Activated CD8-positive, alpha-beta memory T cell treated with anti-CD3 and anti-CD28 coated beads, Interleukin-2, amount 50 U/mL, for 4 hours (primary cell): ENCODE measurements around the gene ARL6IP4.

Source experiments
- DNase-seq: peaks from one replicate; pipeline ENCODE4 v3.0.0-alpha.2; 2020

ARL6IP4 gene

GRCh38 chr12:122979001-122979907 is 1.2 kb upstream of the ARL6IP4 start:
- DNase-seq: peak; percentile 14

DNA sequence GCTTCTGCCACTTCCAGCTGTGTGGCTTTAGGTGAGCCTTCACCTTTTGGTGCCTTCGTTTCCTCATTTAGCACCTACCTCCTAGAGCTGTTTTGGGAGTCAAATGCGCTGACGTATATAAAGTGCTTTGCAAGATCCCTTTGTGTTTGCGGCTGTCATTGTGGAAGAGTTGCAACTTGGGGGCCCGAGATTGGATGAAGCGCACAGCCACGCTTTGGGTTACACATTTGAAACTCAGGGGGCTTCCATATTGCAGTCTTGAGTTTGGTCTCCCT is 636 bp upstream of the ARL6IP4 start:
- no peak for DNase-seq

- no peak for DNase-seq
Observed at GRCh38 chr12:122981036-122981471, 573 bp downstream of the ARL6IP4 start.

DNA sequence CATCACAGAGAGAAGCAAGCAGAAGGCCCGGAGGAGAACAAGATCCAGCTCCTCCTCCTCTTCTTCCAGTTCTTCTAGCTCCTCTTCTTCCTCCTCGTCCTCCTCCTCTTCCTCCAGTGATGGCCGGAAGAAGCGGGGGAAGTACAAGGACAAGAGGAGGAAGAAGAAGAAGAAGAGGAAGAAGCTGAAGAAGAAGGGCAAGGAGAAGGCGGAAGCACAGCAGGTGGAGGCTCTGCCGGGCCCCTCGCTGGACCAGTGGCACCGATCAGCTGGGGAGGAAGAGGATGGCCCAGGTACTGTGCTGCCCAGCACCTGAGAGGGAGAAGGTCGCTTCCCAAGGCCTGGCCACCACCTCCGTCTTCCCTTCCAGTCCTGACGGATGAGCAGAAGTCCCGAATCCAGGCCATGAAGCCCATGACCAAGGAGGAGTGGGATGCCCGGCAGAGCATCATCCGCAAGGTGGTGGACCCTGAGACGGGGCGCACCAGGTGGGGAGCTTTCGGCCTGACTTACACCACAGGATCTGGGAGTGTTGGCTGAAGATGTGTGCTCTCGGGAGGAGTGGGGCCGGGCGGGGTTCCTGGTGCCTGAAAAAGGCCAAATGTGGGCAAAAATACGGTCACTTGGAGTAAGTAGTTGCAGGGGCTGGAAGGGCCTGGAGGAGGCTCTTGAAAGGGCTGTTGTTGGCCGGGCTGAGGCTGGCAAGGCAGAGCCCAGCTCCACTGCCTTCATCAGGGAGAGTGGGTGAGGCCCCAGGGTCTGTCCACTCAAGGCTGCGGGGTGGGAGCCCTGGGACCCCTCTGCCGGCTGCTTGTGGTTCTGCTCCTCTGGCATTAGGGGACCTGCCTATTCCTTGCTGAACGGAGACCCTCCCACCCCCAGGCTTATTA is 1.4 kb downstream of the ARL6IP4 start:
- peak; percentile 16 for DNase-seq

DNA sequence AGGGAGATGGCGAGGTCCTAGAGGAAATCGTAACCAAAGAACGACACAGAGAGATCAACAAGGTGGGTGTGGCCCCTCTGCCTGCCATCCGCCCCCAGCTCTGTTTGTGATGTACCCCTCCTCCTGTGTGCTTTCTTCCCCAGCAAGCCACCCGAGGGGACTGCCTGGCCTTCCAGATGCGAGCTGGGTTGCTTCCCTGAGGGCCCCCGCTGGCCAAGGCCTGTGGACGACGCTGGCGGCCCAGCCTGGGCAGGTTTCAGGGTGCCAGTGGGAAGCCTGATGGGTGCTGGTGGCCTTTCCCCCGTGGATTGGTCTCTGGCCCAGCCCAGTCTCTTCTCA is 2.0 kb downstream of the ARL6IP4 start:
- DNase-seq: peak; percentile 13

GRCh38 chr12:122982963-122983788 is 2.7 kb downstream of the ARL6IP4 start:
- peak; percentile 13 for DNase-seq

GRCh38 chr12:122983789-122984515 is 3.5 kb downstream of the ARL6IP4 start:
- DNase-seq: peak; percentile 14

GRCh38 chr12:122984612-122985337 is 4.3 kb downstream of the ARL6IP4 start:
- no peak for DNase-seq

- no peak for DNase-seq
Observed at GRCh38 chr12:122985338-122986257, 5.1 kb downstream of the ARL6IP4 start.

DNA sequence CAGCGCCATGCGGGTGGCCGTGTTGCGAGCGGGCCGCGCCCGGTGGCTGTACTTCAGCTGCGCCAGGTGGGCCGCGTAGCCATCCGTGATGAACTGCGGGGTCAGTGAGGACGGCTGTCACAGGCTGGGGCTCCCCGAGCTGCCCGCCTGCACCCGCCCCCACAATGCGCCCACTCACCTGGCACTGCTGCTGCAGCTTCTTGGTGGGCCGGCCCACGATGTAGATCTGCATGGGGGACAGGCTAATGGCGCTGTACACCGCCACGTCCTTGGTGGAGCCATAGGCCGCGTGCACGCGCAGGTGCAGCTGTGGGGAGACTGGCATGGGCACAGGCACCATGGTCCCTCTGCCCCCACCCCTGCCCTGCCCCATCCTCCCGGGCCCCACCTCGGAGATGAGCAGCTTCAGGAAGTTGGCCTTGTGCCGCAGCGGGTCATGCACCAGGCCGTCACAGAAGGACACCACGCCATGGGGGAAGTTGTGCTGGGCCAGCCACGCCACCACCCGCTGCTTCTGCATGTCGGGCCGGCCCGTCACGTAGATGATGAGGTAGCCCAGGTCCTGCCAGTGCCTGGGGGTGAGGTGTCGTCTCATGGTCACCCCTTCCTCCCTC is 5.9 kb downstream of the ARL6IP4 start:
- DNase-seq: no peak

DNA sequence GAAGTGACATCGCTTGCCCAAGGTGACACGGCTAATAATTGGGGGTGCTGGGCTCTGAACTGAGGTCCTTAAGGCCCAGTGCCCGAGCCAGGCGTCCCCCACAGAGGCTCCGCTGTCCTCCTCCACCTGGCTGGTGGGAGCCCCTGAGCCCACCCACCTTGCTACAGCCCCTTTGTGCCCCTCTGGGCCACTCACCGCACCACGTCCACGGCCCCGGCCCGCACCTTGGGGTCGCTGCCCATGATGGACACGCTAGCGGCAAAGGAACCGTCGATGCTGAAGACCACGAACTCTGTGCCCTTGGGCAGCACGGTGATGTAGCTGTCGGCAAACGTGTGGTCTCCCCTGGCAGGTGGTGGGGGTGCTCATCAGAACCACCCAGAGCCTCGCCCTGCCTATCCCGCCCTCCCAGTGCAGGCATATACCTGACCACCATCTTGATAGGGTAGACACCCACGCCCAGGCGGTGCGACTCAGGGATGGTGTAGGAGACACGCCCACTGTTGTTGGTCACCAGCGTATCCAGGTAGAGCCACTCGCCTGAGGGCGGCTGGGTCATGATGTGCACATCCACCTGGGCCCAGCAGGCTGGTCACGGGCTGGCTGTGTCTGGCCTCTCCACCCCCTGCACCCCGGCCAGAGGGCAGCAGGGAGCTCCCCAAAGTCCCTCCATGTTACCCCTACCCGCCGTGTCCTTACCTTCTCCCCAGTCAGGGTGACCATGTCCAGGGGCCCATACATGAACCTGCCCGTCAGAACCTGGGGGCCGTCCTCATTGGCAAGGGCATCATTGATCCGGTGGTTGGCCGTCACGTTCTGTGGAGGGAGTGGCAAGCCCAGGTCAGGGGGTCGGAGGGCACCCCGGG is 6.8 kb downstream of the ARL6IP4 start:
- DNase-seq: no peak

GRCh38 chr12:122988036-122988435 is 7.6 kb downstream of the ARL6IP4 start:
- no peak for DNase-seq

DNA sequence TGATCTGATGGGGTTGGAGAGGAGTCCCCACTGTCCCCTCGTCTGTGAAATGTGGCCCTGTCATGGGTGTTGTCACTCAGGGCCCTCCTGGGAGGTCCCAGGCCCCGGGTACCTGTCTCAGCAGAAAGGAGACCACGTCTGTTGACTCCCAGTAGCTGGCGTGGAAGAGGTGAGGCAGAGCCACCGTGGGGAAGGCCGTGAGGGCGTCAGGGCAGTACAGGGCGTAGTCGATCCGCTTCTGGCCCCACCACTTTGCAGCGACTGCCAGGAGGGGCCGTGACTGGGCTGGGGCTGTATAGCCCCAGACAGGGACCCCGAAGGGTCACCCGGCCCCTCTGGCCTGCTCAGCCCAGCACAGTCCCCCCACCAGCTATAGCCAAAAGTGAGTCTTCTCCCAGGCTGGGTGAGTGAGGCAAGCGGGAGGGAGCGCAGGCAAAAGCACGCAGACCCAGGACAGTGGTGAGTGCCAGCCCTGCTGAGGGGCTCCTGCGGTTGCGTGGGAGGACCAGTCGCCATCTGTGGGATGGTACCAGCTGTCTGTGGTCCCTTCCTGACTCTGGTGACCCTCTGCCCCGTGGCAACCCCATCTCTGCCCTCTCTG is 8.2 kb downstream of the ARL6IP4 start:
- DNase-seq: no peak

DNA sequence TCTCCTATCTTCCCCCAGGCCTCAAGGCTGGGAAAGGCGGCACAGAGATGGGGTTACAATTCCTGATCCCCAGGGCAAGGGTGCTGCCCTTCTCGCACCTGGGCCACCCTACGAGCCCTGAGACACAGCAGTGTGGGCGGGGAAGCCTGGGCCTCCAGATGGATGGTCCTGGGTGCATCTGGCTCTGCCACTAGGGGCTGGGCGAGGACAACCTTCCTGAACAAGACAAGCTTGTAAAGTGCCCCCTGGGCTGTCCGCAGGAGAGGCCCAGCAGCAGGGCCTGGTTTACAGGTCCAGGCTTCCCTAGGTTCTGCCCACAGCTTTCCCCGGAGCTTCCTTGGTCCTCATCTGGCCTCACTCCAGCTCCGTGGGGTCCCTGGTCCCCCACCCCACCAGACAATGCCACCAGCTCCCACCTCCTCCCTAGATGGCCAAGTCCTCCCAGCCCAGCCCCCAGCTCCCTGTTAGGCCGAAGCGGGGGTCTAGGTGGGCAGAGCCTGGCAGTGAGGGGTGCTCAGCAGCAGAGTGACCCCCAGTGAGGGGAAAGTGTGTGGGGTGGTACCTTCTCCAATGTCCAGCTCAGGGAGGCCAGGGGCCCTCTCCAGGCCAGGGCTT is 8.9 kb downstream of the ARL6IP4 start:
- no peak for DNase-seq

DNA sequence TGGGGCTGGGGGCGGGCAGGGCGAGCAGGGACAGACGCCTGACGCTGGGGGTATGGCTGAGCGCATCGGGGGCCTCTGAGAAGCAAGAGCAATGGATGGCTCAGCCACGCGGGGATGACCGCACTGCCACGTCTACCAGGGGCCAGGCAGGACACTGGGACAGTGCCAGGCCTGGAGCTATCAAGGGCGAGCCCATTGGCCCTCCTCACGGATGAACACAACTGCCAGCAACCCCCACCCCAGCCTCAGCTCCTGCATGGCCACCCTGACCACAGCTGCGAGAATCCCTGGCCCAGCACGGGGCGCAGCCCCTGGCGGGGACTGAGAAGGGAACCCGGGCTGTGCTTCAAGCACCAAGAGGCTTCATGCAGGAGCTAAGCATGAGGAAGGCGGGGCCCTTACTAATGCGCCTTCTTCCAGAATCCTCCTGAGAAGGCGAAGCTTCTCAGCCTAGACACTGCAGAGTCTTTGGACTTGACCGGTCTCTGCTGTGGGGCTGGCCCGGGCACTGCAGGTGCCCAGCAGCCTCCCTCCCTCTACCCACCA is 9.5 kb downstream of the ARL6IP4 start:
- no peak for DNase-seq

GRCh38 chr12:122990561-122990960 is 10.1 kb downstream of the ARL6IP4 start:
- DNase-seq: no peak

DNA sequence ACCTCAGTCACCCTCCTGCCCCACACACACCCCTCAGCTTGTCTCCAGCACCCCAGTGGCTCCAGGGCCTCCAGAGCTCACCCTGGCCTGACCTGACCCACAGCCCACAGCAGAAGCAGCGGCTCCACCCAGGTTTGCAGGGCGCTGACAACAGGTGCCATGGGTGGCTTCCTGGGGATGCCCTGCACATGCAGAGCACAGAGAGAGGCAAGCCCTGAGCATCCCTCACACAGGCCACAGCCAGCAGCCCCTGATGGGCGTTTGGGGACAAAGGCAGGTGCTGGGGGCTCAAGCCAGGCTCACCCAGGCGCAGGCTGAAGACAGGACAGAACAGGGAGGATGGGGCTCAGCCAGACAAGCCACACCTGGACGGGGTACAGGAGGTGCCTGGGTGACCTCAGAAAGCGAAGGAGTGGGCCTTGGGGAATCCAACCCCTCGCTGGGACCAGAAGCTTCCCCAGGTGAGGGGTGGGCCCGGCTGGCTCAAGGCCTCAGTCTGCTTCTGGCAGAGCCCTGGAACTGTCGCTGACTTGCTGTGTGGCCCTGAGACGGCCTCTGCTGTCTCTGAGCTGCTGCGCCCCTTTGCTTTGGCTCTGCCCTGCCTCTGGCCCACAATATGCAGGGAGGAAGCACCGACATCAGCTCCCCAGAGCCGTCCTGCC is 10.6 kb downstream of the ARL6IP4 start:
- no peak for DNase-seq
